ENCODE data around the gene CDC25B. TPM values are rescaled to one million over a fixed set of nuclear protein-coding genes. Genes with fewer than 3 reads are reported as not detected.

Gene CDC25B
- total and polyA plus RNA-seq, 2 of the 13 experiments (the other 11 are each of a cell fraction or from before 2014, with no cell fraction given): 14.5 to 19.4 TPM

DNA sequence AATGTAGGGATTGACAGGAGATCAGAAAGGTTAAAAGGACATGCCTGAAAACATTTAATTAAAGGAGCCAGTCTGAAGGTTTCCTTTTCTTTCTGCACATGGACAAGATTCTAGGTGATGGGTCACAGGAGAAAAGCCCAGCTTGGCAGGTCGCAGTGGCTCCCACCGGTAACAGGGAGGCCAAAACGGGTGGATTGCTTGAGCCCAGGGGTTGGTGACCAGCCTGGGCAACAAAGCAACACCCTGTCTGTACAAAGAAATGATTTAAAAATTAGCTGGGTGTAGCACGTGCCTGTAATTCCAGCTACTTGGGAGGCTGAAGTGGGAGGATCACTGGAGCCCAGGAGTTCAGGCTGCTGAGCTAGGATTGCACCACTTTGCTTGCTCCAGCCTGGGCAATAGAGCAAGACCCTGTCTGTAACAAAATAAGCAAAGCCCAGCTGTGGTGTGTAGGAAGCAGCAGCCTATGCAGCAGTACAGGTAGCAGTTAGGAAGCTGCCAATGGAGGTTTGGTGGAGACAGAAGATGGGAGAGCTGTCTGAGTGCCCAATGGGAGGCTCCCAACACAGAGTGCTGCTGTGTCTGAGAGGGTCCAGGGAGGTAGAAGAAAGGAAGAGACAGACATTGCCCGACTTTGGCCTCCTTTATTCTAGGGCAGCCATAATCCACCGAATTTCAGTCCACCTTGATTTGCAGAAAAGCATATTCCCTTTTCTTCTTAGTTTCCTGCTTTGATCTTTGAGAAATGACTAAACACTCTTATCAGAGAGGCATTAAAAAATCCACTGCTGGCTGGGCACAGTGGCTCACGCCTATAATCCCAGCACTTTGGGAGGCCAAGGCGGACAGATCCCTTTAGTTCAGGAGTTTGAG, 17.1 kb downstream of the CDC25B start (continued):
- TF ChIP-seq, protein P1, sequence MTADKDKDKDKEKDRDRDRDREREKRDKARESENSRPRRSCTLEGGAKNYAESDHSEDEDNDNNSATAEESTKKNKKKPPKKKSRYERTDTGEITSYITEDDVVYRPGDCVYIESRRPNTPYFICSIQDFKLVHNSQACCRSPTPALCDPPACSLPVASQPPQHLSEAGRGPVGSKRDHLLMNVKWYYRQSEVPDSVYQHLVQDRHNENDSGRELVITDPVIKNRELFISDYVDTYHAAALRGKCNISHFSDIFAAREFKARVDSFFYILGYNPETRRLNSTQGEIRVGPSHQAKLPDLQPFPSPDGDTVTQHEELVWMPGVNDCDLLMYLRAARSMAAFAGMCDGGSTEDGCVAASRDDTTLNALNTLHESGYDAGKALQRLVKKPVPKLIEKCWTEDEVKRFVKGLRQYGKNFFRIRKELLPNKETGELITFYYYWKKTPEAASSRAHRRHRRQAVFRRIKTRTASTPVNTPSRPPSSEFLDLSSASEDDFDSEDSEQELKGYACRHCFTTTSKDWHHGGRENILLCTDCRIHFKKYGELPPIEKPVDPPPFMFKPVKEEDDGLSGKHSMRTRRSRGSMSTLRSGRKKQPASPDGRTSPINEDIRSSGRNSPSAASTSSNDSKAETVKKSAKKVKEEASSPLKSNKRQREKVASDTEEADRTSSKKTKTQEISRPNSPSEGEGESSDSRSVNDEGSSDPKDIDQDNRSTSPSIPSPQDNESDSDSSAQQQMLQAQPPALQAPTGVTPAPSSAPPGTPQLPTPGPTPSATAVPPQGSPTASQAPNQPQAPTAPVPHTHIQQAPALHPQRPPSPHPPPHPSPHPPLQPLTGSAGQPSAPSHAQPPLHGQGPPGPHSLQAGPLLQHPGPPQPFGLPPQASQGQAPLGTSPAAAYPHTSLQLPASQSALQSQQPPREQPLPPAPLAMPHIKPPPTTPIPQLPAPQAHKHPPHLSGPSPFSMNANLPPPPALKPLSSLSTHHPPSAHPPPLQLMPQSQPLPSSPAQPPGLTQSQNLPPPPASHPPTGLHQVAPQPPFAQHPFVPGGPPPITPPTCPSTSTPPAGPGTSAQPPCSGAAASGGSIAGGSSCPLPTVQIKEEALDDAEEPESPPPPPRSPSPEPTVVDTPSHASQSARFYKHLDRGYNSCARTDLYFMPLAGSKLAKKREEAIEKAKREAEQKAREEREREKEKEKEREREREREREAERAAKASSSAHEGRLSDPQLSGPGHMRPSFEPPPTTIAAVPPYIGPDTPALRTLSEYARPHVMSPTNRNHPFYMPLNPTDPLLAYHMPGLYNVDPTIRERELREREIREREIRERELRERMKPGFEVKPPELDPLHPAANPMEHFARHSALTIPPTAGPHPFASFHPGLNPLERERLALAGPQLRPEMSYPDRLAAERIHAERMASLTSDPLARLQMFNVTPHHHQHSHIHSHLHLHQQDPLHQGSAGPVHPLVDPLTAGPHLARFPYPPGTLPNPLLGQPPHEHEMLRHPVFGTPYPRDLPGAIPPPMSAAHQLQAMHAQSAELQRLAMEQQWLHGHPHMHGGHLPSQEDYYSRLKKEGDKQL (CRISPR knock-in tag; IDR thresholded peaks at IDR 0.05; ENCODE audit: low read depth): no peak
- TF ChIP-seq ZFP41 (CRISPR knock-in tag; IDR thresholded peaks at IDR 0.05; ENCODE audit: borderline replicate concordance) (no peak), ZNF234 (CRISPR knock-in tag; conservative IDR thresholded peaks at IDR 0.05) (no peak), KDM6A (CRISPR knock-in tag; IDR thresholded peaks at IDR 0.05; ENCODE audit: low read depth) (no peak), ZNF44 (CRISPR knock-in tag; IDR thresholded peaks at IDR 0.05) (no peak), ZNF660 (CRISPR knock-in tag; IDR thresholded peaks at IDR 0.05; ENCODE audit: borderline replicate concordance, low read depth) (no peak), ZSCAN25 (CRISPR knock-in tag; IDR thresholded peaks at IDR 0.05) (no peak), CCAR2 (optimal IDR thresholded peaks at IDR 0.05; ENCODE audit: low read depth, low read length) (no peak), TCF7L2 (IDR thresholded peaks at IDR 0.05; ENCODE audit: low read depth, low read length) (no peak), CENPX (CRISPR knock-in tag; IDR thresholded peaks at IDR 0.05) (no peak), SETDB1 (CRISPR knock-in tag; IDR thresholded peaks at IDR 0.05; ENCODE audit: borderline replicate concordance) (no peak), RARA (CRISPR knock-in tag; IDR thresholded peaks at IDR 0.05) (no peak), SIX4 (CRISPR knock-in tag; IDR thresholded peaks at IDR 0.05) (no peak)
- TF ChIP-seq, protein P2, sequence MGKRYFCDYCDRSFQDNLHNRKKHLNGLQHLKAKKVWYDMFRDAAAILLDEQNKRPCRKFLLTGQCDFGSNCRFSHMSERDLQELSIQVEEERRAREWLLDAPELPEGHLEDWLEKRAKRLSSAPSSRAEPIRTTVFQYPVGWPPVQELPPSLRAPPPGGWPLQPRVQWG (CRISPR knock-in tag; IDR thresholded peaks at IDR 0.05; ENCODE audit: borderline replicate concordance, low read depth): no peak
- TF ChIP-seq, protein P3, sequence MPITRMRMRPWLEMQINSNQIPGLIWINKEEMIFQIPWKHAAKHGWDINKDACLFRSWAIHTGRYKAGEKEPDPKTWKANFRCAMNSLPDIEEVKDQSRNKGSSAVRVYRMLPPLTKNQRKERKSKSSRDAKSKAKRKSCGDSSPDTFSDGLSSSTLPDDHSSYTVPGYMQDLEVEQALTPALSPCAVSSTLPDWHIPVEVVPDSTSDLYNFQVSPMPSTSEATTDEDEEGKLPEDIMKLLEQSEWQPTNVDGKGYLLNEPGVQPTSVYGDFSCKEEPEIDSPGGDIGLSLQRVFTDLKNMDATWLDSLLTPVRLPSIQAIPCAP (CRISPR knock-in tag; IDR thresholded peaks at IDR 0.05; ENCODE audit: low read depth): no peak
- TF ChIP-seq, protein P4, sequence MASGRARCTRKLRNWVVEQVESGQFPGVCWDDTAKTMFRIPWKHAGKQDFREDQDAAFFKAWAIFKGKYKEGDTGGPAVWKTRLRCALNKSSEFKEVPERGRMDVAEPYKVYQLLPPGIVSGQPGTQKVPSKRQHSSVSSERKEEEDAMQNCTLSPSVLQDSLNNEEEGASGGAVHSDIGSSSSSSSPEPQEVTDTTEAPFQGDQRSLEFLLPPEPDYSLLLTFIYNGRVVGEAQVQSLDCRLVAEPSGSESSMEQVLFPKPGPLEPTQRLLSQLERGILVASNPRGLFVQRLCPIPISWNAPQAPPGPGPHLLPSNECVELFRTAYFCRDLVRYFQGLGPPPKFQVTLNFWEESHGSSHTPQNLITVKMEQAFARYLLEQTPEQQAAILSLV (CRISPR knock-in tag; IDR thresholded peaks at IDR 0.05; ENCODE audit: borderline replicate concordance): peak; percentile 30; the same call in 1 of the 2 replicates
- TF ChIP-seq, protein P5, sequence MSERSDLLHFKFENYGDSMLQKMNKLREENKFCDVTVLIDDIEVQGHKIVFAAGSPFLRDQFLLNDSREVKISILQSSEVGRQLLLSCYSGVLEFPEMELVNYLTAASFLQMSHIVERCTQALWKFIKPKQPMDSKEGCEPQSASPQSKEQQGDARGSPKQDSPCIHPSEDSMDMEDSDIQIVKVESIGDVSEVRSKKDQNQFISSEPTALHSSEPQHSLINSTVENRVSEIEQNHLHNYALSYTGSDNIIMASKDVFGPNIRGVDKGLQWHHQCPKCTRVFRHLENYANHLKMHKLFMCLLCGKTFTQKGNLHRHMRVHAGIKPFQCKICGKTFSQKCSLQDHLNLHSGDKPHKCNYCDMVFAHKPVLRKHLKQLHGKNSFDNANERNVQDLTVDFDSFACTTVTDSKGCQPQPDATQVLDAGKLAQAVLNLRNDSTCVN (CRISPR knock-in tag; IDR thresholded peaks at IDR 0.05; ENCODE audit: borderline replicate concordance): no peak
- TF ChIP-seq, protein P6, sequence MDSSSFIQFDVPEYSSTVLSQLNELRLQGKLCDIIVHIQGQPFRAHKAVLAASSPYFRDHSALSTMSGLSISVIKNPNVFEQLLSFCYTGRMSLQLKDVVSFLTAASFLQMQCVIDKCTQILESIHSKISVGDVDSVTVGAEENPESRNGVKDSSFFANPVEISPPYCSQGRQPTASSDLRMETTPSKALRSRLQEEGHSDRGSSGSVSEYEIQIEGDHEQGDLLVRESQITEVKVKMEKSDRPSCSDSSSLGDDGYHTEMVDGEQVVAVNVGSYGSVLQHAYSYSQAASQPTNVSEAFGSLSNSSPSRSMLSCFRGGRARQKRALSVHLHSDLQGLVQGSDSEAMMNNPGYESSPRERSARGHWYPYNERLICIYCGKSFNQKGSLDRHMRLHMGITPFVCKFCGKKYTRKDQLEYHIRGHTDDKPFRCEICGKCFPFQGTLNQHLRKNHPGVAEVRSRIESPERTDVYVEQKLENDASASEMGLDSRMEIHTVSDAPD (CRISPR knock-in tag; IDR thresholded peaks at IDR 0.05): no peak

Data from HepG2 (cell line).